ENCODE results near the gene AMN.

The AMN gene

DNA sequence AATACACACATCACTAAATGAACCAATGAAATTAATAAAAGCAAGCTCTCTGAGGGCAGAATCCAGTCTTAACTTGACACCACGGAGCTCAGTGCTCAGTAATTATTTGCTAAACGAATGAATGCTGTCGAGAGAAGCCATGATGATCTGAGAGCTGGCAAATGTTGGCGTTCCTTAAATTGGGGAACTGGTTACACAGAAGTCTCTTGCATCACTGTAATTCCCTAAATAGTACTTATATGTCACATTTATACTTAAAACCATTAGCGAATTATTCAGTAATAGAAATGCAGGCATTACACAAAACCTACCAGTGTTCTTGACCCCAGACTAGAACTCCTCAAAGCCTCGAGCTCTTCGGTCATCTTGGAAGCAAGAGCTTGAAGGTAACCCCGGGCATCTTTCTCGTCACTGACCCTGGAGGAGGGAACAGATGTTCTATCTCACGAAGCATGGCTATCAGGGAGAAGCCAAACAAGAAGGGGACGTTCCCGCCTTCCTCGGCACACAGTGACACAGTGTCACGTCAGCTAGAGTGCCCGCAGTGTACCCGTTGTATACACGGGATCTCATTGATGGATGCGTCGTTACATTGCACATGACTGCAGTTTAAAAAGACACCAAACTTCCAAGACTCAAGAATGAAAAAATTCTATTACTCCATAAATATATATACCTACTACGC is 43.6 kb downstream of the AMN start:
- DNase-seq (ENCODE audit: low read depth, low spot score): no peak

- DNase-seq (ENCODE audit: low read depth, low spot score): no peak
Observed at GRCh38 chr14:102966681-102967505, 44.4 kb downstream of the AMN start.

DNA sequence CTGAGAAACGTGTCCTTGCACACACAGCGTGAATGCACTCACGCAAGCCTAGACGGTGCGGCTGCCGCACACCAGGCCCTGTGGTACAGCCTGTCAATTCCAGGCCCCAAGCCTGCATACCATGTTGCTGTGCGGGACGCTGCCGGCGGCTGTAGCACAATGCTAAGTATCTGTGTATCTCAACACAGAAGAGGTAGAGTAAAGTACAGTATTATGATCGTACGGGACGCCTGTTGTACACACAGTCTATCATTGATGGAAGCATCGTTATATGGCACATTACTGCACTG is 45.0 kb downstream of the AMN start:
- no peak for DNase-seq (ENCODE audit: low read depth, low spot score)

GRCh38 chr14:102968306-102968705 is 45.8 kb downstream of the AMN start:
- no peak for DNase-seq (ENCODE audit: low read depth, low spot score)

DNA sequence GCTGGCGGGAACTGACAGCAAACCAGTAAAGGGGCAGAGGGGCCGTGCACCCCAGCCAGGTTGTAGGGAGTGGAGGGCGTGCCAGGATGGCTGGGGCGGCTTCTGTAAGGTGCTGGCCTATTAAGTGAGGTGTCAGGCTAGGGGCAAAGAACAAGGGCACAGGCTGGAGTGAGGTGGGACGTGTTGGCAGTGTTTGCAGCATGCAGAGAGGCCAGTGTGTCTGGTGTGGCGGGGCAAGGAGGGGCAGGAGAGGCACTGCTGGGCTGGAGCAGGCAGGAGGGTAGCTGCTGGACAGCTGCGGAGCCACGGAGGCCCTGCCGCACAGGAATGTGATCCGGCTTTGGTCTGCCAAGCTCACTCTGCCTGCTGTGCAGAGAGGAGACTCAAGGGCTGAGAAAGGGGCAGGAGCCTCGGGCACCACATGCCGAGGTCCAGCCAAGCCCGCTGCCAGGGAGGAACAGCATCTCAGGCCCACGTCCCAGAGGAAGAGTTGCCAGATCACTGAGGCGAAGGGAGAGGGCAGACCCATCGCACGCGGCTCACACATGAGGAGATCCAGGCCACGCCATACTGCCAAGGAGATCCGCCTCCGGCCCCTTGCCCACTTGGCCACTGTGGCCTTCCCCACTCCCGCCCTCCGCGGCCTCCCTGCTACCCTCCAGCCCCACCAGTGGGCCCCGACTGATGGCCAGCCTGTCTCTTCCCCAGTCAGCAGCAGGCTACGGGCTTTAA is 46.8 kb downstream of the AMN start:
- DNase-seq (ENCODE audit: low read depth, low spot score): no peak

DNA sequence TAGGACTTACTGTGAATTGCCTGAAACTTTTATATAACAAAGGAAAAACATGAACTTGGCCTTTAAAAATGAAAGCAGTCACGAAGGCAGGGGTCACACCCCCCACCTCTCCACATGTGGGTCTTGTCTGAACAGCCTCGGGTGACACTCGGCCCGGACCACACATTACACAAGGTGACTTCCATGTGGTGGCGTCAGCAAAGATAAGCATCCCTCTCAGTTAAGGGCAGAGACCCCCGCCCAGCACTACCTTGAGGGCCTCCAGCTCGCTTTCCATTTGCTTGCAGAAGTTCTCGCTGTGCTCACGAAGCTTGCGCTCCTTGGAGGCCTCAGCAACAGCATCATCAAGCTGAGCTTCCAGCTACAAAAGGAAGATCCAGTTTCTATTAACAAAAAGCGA is 47.4 kb downstream of the AMN start:
- DNase-seq (ENCODE audit: low read depth, low spot score): no peak

DNA sequence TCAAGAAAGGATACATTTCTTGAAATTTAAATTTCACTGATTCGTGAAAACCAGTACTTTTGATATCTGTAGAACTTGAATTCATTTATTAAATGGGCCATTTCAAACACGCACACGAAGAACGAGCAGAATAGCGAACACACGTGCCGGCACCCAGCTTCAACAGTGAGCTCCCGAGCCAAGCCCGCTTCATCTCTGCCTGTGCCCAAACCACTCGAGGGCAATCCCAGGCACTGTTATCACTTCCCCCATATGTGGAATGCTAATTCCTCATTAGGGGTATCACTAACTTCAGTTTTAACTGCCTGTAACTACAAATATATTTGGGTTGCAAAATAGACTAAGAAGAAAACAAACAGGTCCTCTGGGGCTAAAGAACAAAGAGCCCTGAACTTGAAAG is 48.0 kb downstream of the AMN start:
- no peak for DNase-seq (ENCODE audit: low read depth, low spot score)

- no peak for DNase-seq (ENCODE audit: low read depth, low spot score)
Observed at GRCh38 chr14:102971314-102971713, 48.9 kb downstream of the AMN start.

DNA sequence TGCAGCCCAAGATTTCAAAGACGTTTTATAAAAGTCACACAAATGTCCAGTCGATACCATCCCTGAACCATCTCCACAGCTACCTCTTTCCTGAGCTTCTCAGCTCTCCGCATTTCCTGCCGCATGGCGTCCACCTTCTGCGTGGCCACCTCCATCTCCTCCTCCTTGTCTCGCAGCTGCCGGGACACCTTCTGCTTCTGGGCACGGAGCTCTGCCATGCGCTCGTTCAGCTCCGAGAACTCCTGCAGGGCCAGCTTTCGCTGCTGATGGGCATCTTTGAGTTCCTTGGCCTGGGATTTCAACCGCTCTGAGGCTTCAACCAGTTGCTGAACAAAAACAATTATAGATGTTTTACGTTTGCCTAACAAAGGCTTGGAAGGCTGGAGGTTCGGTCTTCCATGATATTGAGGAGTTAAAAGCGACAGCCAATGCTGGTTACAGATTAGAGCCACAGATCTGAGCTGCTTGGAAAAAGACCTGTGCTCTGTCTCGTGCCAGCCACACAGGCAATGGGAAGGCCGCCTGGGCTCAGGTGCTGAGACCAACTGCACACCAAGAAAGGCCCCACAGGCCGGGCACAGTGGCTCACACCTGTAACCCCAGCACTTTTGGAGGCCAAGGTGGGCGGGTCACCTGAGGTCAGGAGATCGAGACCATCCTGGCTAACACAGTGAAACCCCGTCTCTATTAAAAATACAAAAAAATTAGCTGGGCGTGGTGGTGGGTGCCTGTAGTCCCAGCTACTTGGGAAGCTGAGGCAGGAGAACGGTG is 49.6 kb downstream of the AMN start:
- no peak for DNase-seq (ENCODE audit: low read depth, low spot score)

DNA sequence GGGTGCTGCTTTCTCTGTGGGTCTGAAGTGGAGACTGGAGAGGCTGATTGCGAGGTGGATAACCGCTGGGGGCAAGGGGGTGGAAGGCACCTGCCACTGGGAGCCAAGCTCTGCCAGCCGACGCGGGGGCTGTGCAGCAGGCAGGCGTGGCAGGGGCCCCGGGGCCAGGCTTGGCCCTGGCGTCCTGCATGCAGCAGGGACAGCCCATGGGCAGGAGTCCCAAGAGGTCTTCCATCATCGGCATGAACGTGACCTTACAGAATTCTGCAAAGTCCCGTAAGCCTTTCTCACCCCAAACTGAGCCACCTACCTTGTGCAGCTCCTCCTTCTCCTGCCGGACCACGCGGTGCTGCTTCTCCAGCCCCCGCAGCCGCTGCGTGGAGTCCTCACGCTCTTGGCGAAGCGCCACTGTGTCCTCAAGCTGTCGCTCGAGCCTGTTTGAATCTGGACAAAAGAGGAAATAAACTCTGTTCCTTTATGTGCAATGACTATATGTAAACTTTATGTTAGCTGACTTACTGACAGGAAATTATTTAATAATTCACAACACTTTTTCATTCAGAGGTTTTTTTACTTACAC is 51.3 kb downstream of the AMN start:
- DNase-seq (ENCODE audit: low read depth, low spot score): no peak

- DNase-seq (ENCODE audit: low read depth, low spot score): no peak
Observed at GRCh38 chr14:102975662-102976061, 53.2 kb downstream of the AMN start.

DNA sequence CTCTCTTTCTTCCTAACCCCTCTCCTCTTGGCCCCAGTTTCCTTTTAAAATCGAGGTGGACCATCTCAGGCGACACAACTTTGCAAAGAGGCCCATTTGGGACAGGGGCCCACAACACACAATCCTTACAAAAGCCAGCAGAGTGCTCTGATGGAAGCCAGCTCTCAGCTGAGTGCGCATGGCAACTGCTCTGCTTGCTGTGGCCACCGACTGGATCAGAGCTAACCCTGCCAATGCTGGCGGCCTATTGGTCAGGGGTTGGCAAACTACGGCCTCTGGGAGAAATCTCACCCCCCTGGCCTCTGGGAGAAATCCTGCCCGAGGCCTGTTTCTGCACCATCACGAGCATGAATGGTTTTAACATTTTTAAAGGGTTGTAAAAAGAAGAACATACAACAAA is 55.0 kb downstream of the AMN start:
- DNase-seq (ENCODE audit: low read depth, low spot score): no peak

DNA sequence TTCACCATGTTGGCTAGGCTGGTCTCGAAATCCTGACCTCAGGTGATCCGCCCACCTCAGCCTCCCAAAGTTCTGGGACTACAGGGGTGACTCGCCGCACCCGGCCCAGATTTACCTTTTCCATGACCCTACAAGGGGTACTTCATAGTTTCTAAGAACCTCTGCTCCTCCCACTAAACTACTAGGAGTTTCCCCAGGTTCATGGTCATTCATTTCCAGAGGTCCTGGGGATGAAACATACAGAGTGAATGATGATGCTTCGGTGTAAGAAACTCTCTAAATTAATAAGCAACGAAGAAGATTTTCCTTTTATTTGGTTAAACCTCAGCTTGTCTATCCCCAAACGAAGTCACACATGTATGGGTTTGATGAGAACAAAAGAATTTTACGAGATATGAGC is 56.9 kb downstream of the AMN start:
- no peak for DNase-seq (ENCODE audit: low read depth, low spot score)

DNA sequence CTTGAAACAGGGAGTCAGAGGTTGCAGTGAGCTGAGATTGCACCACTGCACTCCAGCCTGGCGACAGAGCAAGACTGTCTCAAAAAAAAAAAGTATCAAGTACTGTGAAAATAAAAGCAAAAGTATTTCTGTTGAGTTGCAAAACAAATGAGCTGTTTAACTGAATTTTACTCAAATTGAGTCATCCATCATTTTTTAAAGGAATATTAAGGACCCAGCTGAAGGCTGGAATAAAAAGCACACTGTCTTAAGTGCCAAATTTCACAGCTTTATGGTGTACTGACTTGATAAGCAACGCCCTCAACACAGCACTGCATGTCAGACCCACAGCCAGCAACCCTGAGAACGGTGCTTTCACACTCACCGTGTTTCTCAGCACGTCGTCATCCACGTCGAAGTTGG is 57.9 kb downstream of the AMN start:
- no peak for DNase-seq (ENCODE audit: low read depth, low spot score)
